Measurements from ENCODE around the gene ZC3HAV1. TPM values are rescaled to one million over a fixed set of nuclear protein-coding genes. Genes with fewer than 3 reads are reported as not detected.
"Not testable (repeated sequence)": the region's sequence is repeated elsewhere in the genome, so short reads cannot be mapped to it uniquely, and the experiment has no call there.

Gene ZC3HAV1
- total RNA-seq: 20.9 TPM

GRCh38 chr7:139109188-139109982, at the start of gene ZC3HAV1:
Gene ZC3HAV1 (minus strand): TSS chr7:139109720. CDS start chr7:139109331, 389 bp downstream.
- peak; percentile 83 for DNase-seq

- DNase-seq: no peak
Observed at GRCh38 chr7:139153832-139154231, 44.3 kb upstream of the ZC3HAV1 start.

- DNase-seq: no peak
Observed at GRCh38 chr7:139152149-139152548, 42.6 kb upstream of the ZC3HAV1 start.

GRCh38 chr7:139139150-139139549, 29.6 kb upstream of the ZC3HAV1 start:
- DNase-seq: no peak

- DNase-seq: peak; percentile 83
Observed at GRCh38 chr7:139133335-139134139, 24.0 kb upstream of the ZC3HAV1 start.

- DNase-seq: no peak
Observed at GRCh38 chr7:139132887-139133286, 23.4 kb upstream of the ZC3HAV1 start.

GRCh38 chr7:139131601-139132041, 22.1 kb upstream of the ZC3HAV1 start:
- DNase-seq: no peak

- DNase-seq: not testable (repeated sequence)
Observed at GRCh38 chr7:139129814-139130213, 20.3 kb upstream of the ZC3HAV1 start.

GRCh38 chr7:139127648-139128047, 18.1 kb upstream of the ZC3HAV1 start:
- DNase-seq: no peak

- no peak for DNase-seq
Observed at GRCh38 chr7:139125657-139126056, 16.1 kb upstream of the ZC3HAV1 start.

GRCh38 chr7:139124995-139125394, 15.5 kb upstream of the ZC3HAV1 start:
- not testable (repeated sequence) for DNase-seq

GRCh38 chr7:139124084-139124914, 14.8 kb upstream of the ZC3HAV1 start:
- no peak for DNase-seq

GRCh38 chr7:139119486-139119849, 9.9 kb upstream of the ZC3HAV1 start:
- no peak for DNase-seq

GRCh38 chr7:139118805-139119485, 9.4 kb upstream of the ZC3HAV1 start:
- DNase-seq: no peak

GRCh38 chr7:139118234-139118804, 8.8 kb upstream of the ZC3HAV1 start:
- DNase-seq: no peak

- no peak for DNase-seq
Observed at GRCh38 chr7:139117599-139118233, 8.2 kb upstream of the ZC3HAV1 start.

GRCh38 chr7:139116999-139117398, 7.5 kb upstream of the ZC3HAV1 start:
- no peak for DNase-seq

- no peak for DNase-seq
Observed at GRCh38 chr7:139115104-139115503, 5.6 kb upstream of the ZC3HAV1 start.

GRCh38 chr7:139114585-139114984, 5.1 kb upstream of the ZC3HAV1 start:
- DNase-seq: no peak

- DNase-seq: no peak
Observed at GRCh38 chr7:139114018-139114417, 4.5 kb upstream of the ZC3HAV1 start.

- no peak for DNase-seq
Observed at GRCh38 chr7:139112741-139113250, 3.3 kb upstream of the ZC3HAV1 start.

Measured in skin of body (tissue), 2 donors.